ENCODE measurements around the gene GPR151. TPM values are rescaled to one million over a fixed set of nuclear protein-coding genes. Genes with fewer than 3 reads are reported as not detected.

Gene GPR151
- total RNA-seq, 1 donor from 2014 or later, result not detected

- no peak for TF ChIP-seq CTCF (IDR thresholded peaks at IDR 0.05)
- H3K4me1 ChIP-seq, result no peaks in the 10 kb centered on the region
- no peak for DNase-seq
- intact Hi-C loops (cut with DNase I), result no loop called here
- peaks cover 37% of the 10 kb centered on the region for H3K36me3 ChIP-seq
- ATAC-seq, result no peak
- no peak overlapping the region for H3K27ac ChIP-seq
- no peaks in the 10 kb centered on the region for H3K9me3 ChIP-seq
- H3K27me3 ChIP-seq, result no peaks in the 10 kb centered on the region
- H3K4me3 ChIP-seq, result no peak overlapping the region
Observed at GRCh38 chr5:146499680-146500079, 16.3 kb downstream of the GPR151 start.

GRCh38 chr5:146494656-146495055, 21.3 kb downstream of the GPR151 start:
- Histone ChIP-seq H3K36me3 (peaks cover 34% of the 10 kb centered on the region), H3K27ac (no peak overlapping the region), H3K4me3 (no peak overlapping the region), H3K9me3 (no peaks in the 10 kb centered on the region), H3K4me1 (no peaks in the 10 kb centered on the region), H3K27me3 (no peaks in the 10 kb centered on the region)
- intact Hi-C loops (cut with DNase I), result no loop called here
- DNase-seq (no peak), ATAC-seq (no peak)
- no peak for TF ChIP-seq CTCF (IDR thresholded peaks at IDR 0.05)

GRCh38 chr5:146490089-146490843, 25.7 kb downstream of the GPR151 start:
- intact Hi-C loops (cut with DNase I), result no loop called here
- Histone ChIP-seq H3K36me3 (peaks cover 54% of the 10 kb centered on the region), H3K9me3 (no peaks in the 10 kb centered on the region), H3K27ac (no peak overlapping the region), H3K4me3 (no peak overlapping the region), H3K27me3 (no peaks in the 10 kb centered on the region), H3K4me1 (no peaks in the 10 kb centered on the region)
- no peak for ATAC-seq
- DNase-seq, result no peak
- TF ChIP-seq CTCF (IDR thresholded peaks at IDR 0.05), result no peak

GRCh38 chr5:146484714-146485391, 31.1 kb downstream of the GPR151 start:
- H3K4me3 ChIP-seq, result no peak overlapping the region
- intact Hi-C loops (cut with DNase I), result no loop called here
- no peak for TF ChIP-seq CTCF (IDR thresholded peaks at IDR 0.05)
- no peaks in the 10 kb centered on the region for H3K9me3 ChIP-seq
- no peak overlapping the region for H3K27ac ChIP-seq
- peaks cover 83% of the 10 kb centered on the region for H3K36me3 ChIP-seq
- no peaks in the 10 kb centered on the region for H3K4me1 ChIP-seq
- ATAC-seq (no peak), DNase-seq (no peak)
- no peaks in the 10 kb centered on the region for H3K27me3 ChIP-seq

GRCh38 chr5:146482775-146483174, 33.2 kb downstream of the GPR151 start:
- no peaks in the 10 kb centered on the region for H3K9me3 ChIP-seq
- ATAC-seq (no peak), DNase-seq (no peak)
- intact Hi-C loops (cut with DNase I), result no loop called here
- no peaks in the 10 kb centered on the region for H3K4me1 ChIP-seq
- H3K36me3 ChIP-seq, result peaks cover 91% of the 10 kb centered on the region
- H3K27me3 ChIP-seq, result no peaks in the 10 kb centered on the region
- H3K27ac ChIP-seq, result no peak overlapping the region
- no peak overlapping the region for H3K4me3 ChIP-seq
- TF ChIP-seq CTCF (IDR thresholded peaks at IDR 0.05), result no peak
